ENCODE results near the gene PGBD1. TPM values are rescaled to one million over a fixed set of nuclear protein-coding genes. Genes with fewer than 3 reads are reported as not detected.

Gene PGBD1
- total RNA-seq, 1 donor from 2014 or later, result 3.1 TPM

DNA sequence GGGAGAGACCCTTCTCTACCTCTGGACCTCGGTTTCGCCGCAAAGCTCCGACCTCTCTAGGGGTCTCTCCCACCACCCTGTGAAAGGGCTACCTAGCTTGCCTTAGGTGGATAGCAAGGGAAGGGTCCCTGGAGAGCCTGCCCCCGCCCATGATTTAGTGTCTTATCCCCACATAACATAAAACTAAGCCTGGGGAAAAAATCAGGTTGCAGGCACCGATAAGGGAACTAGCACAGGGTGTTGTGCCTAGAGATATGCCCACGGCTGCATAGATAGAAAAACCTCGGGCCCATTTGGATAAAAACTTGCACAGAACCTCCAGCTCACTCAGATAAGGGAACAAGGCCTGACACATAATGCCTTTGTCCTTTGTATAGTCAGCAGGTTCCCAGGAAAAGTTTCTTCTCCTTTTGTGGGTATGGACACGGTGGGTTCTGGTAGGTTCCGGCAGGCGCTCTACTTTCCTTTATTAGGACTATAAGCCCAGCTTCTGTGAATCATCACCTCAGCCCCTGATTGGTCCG is 53.7 kb downstream of the PGBD1 start:
- no peak for DNase-seq (ENCODE audit: low spot score)

DNA sequence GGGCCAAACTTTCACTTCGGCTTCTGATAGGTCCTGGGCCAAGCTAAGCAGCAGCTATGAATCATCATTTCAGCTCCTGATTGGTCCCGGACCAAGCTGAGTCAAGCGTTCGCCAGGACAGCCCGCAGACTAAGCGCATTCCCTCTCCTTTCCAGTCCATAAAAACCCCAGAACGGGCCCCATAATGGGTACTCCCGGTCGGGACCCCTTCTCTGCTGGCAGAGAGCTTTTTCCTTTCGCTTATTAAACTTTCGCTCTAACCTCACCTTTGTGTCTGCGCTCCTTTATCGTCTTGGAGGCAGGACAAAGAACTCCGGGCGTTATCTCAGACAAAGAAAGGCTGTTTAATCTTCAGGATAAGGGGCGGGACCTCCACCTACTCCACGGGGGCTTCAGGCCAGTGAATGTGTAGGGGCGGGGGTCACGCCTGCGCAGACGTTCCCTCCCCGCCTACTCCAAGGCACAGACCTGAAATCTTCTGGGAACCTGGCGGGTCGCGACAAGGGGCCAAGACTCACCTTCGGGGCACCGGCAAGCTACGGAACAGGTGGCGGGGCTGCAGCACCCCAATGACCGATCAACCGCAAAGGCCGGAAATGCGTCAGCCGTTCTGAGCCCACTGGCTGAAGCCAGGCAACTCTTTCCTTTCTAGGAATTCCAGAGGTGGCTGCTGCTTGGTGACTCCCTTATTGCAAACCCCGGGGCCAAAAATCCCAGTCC is 54.4 kb downstream of the PGBD1 start, which contains the start of gene ZSCAN31:
Gene ZSCAN31 (minus strand): TSS at position 585 of the 720 bp plus-strand sequence. CDS start 6,465 bp downstream, outside the sequence.
- peak; percentile 97 for DNase-seq (ENCODE audit: low spot score)

DNA sequence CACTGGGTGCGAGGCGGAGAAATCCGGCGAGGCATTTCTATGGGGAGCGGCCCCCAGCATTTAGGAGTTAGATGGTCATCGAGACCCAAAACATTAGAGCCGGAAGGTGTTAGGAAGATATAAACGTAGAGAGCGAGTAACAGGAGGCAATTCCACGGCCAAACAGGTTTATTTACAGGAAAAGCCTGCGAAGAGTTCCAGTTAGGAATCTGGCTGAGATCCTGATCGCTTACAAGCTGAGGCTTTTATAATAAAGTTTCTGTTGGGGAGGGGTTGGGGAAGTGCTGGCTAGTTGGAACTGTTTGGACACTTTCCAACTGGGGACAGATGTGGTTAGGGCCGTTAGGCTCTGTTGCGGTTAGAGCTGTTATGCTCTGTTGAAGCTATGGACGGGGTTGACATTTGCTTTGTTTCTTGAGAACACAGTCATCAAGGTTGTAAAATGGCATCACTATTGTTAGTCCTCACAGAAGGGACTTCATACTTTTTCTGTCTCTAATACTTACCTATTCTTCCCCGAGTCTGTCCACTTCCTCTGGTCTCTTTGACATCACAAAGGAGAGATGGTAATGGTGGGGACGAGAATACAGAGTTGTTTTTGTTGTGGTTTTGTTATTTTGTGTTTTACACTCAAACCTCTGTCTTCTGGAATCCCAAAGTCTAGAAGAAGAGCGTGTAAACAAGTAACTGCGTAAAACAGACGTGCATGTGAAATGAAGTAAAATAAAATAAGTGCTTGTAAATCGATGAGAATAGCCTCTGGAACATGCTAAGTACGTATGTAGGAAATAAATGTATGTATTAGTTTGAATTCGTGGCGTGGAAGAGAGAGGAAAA is 55.1 kb downstream of the PGBD1 start:
- DNase-seq (ENCODE audit: low spot score), result peak; percentile 62

DNA sequence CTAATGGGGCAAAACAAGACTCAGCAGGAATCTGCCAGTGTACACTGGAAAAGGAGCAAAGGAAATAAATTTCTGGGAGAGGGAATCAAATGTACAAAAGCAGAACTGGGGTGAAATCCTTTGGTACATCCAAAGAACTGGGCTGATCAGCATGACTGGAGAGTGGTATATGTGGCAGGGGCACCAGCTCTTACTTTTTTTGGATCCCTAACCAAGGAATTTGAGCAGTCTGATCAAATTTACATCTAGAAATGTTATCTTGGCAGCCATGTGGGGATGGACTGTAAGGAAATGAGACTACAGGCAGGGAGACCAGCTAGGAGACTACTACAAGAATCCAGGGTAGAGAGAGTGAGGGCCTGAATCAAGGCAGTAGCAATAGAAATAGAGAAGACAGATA is 55.7 kb downstream of the PGBD1 start:
- DNase-seq (ENCODE audit: low spot score), result no peak

DNA sequence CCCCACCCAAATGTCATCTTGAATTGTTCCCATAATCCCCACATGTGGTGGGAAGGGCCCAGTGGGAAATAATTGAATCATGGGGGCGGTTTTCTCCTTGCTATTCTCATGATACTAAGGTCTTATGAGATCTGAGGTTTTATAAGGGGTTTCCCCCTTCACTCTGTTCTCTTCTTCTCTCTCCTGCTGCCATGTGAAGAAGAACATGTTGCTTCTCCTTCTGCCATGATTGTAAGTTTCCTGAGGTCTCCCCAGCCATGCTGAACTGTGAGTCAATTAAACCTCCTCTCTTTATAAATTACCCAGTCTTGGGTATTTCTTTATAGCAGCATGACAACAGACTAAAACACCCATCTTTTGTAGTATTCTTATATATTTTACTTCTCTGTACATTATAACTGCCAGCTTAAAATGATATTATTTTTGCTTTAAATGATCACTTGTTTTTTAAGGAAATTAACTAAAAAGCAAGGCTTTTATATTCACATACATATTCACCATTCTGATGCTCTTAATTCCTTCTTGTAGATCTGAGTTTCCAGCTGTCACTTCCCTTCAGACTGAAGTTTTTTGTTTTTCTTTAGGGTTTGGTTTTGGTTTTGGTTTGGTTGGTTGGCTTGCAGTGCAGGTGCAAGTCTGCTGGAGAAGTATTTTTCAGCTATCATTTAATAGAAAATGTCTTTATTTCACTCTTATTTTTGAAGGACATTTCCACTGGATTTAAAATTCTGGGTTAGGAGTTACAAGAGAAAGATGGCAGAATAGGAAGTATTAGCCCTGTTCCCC is 59.1 kb downstream of the PGBD1 start:
- no peak for DNase-seq (ENCODE audit: low spot score)

DNA sequence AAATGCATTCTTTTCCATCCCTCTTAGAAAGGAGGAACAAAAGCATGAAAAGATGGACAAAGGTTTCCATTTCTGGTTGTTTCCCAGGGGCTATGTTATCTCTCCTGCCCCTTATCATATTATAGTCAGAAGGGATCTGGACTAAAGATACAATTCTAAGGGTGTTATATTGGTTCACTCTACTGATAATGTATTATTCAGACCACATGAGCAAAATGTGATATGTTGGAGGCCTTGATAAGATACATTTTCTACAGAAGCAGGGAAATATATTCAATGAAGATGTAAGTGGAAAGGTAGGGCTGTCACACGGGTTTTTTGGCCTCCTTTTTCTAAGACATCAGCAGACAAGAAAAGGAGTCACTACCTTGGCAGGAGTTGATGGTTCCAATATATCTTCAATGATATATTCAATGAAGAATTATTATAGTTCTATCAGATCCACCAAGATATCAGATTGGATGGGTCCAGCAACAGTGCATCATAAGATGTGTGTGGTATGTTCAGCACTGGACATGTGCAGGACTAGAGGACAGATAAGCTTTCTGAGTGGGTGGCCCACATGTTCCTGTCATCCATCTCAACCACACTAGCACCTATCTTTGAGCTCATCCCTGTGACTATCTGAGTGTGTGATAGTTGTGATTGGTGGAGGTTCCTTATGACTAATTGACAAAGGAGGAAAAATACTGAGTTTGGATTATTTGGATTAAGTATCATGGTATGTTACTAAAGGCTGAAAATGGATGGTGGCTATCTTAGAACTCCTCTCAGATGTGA is 62.7 kb downstream of the PGBD1 start:
- no peak for DNase-seq (ENCODE audit: low spot score)

DNA sequence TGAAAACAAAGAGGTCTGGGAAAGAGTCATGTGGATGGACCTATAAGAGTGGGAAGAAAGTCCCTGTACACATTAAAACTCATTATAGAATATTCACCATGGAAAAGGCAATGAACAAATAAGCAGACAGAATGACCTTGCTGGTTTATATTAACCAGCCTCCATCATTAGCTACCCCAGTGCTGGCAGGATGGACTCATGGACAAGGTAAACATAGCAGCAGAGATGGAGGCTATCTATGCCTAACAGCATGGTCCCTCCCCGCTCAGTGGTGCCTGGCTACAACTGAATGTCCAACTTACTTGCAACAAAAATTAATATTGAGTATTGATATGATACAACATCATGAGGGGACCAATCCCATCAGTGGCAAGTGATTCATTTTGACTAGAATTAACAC is 63.8 kb downstream of the PGBD1 start:
- no peak for DNase-seq (ENCODE audit: low spot score)

DNA sequence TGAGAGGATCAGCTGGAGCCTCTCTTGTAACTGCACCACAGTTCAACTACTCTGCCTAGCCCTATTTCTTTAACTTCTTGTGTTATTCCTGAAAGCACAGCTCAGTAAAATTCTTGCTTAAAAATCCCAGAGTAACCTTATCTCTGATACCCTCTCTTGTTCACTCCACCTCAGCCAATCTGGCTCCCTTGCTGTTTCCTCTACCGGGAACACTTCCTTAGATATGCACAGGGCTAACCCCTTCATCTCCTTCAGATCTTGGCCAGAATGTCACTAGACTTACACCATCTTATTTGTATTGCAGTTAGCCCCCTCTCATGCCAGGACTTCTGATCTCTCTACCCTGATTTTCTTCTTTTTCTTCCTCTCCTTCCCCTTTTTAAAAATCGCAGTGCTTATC is 65.7 kb downstream of the PGBD1 start:
- DNase-seq (ENCODE audit: low spot score), result no peak

DNA sequence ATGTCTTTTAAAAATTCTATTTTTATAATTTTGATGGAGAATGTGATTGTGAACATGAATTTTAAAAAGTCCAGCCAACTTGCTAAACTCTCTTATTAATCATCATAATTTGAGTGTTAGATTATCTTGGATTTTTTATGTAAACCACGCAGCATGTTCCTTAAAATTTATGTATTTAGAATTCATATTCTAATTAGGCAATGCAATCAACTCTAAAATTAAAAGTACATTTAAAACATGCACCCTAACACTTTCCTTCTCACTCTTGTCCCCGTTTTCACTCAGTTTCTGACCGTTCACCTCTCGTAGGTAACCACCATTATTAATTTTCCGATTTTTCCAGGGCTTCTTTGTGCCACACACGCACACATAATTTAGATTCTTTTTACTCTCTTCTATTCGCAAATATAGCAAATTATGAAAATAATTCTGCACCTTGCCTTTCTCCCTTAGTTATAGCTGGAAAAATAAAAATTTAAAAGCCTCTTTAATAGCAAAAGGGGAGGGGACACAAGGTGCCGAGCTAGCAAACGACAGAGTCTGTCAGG is 68.0 kb downstream of the PGBD1 start:
- no peak for DNase-seq (ENCODE audit: low spot score)

DNA sequence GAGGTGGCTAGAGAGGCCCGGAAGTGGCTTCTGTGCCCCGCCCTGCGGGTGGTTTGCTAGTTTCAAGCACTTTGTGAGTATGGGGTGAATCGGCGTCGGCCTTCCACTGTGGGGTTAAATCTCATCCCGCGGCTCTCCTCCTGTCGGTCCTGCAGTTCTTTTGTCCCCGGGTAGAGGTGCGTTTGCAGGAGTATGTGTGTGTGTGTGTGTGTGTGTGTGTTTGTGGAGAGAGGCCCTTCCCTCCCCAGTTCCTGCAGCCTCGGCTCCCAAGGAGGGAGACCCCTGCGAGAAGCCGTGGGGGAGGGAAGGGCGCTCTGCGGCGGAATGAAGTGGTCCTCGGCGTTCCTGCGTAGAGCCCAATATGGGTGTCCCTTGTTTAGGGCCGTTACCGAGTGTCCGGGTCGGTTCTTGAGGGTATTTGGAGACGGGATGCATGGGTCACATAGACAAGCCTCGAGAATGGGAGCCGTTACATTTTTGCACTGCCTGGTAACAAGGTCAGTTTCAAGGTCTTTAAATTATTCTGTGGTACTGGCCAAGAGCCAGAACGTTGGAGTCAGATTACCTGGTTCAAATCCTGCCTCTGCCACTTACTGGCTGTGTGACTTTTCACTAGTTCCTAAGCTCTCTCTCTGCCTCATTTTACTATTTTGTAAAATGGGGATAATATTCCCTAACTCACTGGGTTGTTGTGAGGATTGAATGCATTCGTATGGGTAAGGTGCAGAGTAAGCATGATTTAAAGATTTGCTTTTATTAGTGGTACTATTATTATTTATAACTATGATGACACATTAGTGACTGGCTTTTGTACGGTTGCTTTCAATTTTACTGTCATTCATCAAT is 68.7 kb downstream of the PGBD1 start, which contains the start of gene ZKSCAN3:
Gene ZKSCAN3 (plus strand): TSS at position 56 of the 846 bp plus-strand sequence. CDS start 9,640 bp downstream, outside the sequence.
- peak; percentile 88 for DNase-seq (ENCODE audit: low spot score)

DNA sequence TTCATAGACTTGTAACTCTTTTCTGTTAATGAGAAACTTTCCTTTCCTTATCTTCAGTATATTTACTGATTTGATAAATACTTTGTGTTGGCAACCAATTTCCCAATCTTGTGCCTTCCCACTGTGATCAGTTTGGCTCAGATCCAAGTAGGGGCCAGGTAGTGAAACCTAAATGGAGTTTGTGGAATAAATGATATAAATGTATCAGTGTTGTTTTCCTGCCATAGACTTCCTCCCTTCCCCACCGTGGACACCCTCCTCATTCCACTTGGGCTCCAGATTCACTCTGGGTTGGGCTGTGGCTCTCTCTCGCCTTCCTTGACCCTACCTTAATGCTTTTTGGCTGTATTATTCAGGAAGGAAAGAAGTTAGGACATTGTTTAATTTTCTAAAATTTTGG is 69.7 kb downstream of the PGBD1 start:
- DNase-seq (ENCODE audit: low spot score), result no peak

DNA sequence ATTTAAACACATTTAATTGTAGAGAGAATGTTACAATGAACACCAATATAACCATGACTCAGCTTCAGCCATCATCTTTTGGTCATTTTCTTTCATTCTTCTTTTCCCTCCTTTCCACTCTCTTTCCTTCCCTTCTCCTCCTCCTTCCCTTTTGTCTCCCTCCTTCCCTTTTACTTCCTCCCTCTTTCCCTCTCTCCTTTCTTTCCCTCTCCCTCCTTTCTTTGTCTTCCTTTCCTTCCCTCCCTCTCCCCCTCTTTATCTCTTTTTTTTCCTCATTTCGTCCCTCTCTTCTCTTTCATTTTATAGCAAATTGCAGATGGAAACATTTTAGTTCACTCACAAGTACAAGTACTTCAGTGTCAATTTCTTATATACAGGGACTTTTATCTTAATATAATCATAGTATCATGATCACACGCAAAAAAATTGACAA is 70.1 kb downstream of the PGBD1 start:
- no peak for DNase-seq (ENCODE audit: low spot score)

Other genes with a start within 250 kb of the PGBD1 start
- 1.6 TPM for gene ZNF165, start 201.0 kb upstream of the PGBD1 start, total RNA-seq
- gene ZSCAN16, start 157.0 kb upstream of the PGBD1 start, total RNA-seq, result 9.9 TPM
- gene ZKSCAN8, start 139.7 kb upstream of the PGBD1 start, total RNA-seq, result 28.6 TPM
- 22.4 TPM for gene ZSCAN9, start 56.3 kb upstream of the PGBD1 start, total RNA-seq
- gene ZKSCAN4, start 29.3 kb upstream of the PGBD1 start, total RNA-seq, result 6.2 TPM
- 1.4 TPM for gene NKAPL, start 22.3 kb upstream of the PGBD1 start, total RNA-seq
- 16.9 TPM for gene ZSCAN26, start 14.4 kb upstream of the PGBD1 start, total RNA-seq
- 13.9 TPM for gene ZSCAN31, start 54.6 kb downstream of the PGBD1 start, total RNA-seq
- gene ZKSCAN3, start 68.4 kb downstream of the PGBD1 start, total RNA-seq, result 8.7 TPM
- 11.1 TPM for gene ZSCAN12, start 118.2 kb downstream of the PGBD1 start, total RNA-seq
- gene ZSCAN23, start 161.9 kb downstream of the PGBD1 start, total RNA-seq, result 11.2 TPM
- not detected for gene GPX6, start 234.2 kb downstream of the PGBD1 start, total RNA-seq
- gene GPX5, start 244.3 kb downstream of the PGBD1 start, total RNA-seq, result not detected